NB4 (cell line): ENCODE results near the gene RECQL5.

ENCODE experiments used
- MAX ChIP-seq: IDR thresholded peaks from 2 replicates; pipeline ENCODE4 v1.6.1; 2011; ENCODE audit warnings: low read depth, low read length
- POLR2A ChIP-seq: IDR thresholded peaks from 2 replicates; pipeline ENCODE4 v1.6.1; 2011; ENCODE audit warnings: mild to moderate bottlenecking; ENCODE audit not compliant: insufficient read length; ENCODE audit errors: extremely low read depth
- TF ChIP-seq, protein P1 (sequence below): IDR thresholded peaks from one replicate; pipeline ENCODE4 v1.5.1; 2012; ENCODE audit warnings: low read depth, low read length

- TF ChIP-seq MAX = no peak
- TF ChIP-seq, protein P1, sequence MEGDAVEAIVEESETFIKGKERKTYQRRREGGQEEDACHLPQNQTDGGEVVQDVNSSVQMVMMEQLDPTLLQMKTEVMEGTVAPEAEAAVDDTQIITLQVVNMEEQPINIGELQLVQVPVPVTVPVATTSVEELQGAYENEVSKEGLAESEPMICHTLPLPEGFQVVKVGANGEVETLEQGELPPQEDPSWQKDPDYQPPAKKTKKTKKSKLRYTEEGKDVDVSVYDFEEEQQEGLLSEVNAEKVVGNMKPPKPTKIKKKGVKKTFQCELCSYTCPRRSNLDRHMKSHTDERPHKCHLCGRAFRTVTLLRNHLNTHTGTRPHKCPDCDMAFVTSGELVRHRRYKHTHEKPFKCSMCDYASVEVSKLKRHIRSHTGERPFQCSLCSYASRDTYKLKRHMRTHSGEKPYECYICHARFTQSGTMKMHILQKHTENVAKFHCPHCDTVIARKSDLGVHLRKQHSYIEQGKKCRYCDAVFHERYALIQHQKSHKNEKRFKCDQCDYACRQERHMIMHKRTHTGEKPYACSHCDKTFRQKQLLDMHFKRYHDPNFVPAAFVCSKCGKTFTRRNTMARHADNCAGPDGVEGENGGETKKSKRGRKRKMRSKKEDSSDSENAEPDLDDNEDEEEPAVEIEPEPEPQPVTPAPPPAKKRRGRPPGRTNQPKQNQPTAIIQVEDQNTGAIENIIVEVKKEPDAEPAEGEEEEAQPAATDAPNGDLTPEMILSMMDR = no peak
- no peak for TF ChIP-seq POLR2A
Measured at GRCh38 chr17:75590849-75591721, 75.9 kb downstream of the RECQL5 start.
